Stimulated activated naive CD8-positive, alpha-beta T cell treated with anti-CD3 and anti-CD28 coated beads, Interleukin-15, Interleukin-2, amounts not matched to agents 100 U/mL and 50 U/mL, for 24 hours (primary cell): ENCODE results near the gene CCDC142.
"Not testable (repeated sequence)": the region's sequence is repeated elsewhere in the genome, so short reads cannot be mapped to it uniquely, and the experiment has no call there.

ENCODE experiments used
- ATAC-seq: fragments of 150-1000 bp; cut with Tn5 transposase; one replicate; pipeline ENCODE4 v1.10.0; 2021
- DNase-seq: peaks from one replicate; pipeline ENCODE4 v3.0.0; 2021

The CCDC142 gene

DNA sequence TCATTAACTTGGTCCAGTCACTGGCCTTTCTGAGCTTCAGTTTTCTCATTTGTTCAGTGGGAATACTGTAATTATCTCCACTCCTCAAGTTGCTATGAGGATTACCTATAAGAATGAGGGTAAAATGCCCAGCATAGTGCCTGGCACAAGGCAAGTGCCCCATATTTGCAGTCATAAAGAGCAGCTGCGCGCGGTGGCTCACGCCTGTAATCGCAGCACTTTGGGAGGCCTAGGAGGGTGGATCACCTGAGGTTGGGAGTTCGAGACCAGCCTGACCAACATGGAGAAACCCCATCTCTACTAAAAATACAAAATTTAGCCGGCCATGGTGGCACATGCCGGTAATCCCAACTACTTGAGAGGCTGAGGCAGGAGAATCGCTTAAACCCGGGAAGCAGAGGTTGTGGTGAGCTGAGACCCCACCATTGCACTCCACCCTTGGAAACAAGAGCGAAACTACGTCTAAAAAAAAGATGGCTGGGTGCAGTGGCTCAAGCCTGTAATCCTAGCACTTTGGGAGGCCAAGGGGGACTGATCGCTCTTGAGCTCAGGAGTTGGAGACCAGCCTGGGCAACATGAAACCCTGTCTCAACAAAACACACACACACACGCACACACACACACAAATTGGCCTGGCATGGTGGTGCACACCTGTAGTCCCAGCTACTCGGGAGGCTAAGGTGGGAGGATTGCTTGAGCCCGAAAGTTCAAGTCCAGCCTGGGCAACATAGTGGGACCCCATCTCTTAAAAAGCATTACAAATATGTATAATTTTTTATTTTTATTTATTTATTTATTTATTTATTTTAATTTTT is 40.1 kb downstream of the CCDC142 start:
- not testable (repeated sequence) for ATAC-seq, DNase-seq

- ATAC-seq (peak; percentile 4), DNase-seq (peak; percentile 57)
Measured at GRCh38 chr2:74441690-74442482, 40.9 kb downstream of the CCDC142 start, which contains the start of gene RTKN. TSS of gene RTKN (minus strand) at chr2:74441937. CDS start at chr2:74441816, 121 bp downstream.

- peak; percentile 29 for ATAC-seq
Measured at GRCh38 chr2:74441170-74441689, 41.6 kb downstream of the CCDC142 start.

GRCh38 chr2:74440378-74441169 is 42.2 kb downstream of the CCDC142 start:
- ATAC-seq = peak; percentile 87
- DNase-seq = peak; percentile 72

More at GRCh38 chr2:74441170-74441689, 41.6 kb downstream of the CCDC142 start:
- no peak for DNase-seq

DNA sequence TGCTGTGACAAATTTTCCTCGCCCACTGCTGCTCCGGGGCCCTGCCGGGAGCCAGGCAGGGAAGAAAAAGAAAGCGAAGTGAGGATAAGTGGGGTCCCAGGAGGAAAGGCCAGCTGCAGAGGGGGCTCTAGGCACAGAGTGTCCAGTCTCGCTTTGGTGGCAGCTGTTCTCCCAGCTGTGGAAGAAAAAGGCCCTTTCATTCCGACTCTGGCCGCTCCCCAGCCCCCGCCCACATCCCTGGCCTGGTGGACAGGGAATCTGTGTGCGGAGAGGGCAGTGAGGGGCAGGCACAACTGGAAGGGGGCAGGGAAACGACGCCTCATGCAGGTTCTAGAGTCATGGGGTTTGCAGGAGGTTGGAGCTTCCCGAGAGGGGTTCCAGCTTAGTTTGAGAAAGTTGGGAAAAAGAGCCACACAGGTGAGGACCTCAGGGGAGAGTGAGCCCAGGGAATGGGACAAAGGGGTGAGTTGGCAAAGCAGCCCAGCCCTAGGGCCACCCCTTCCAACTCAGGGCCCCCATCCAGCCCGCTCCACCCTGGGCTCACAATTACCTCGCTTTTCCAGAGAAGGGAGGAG is 42.9 kb downstream of the CCDC142 start:
- ATAC-seq = no peak

GRCh38 chr2:74439373-74439772 is 43.4 kb downstream of the CCDC142 start:
- ATAC-seq = no peak
- DNase-seq = no peak

More for the DNA sequence above, 42.9 kb downstream of the CCDC142 start:
- no peak for DNase-seq

DNA sequence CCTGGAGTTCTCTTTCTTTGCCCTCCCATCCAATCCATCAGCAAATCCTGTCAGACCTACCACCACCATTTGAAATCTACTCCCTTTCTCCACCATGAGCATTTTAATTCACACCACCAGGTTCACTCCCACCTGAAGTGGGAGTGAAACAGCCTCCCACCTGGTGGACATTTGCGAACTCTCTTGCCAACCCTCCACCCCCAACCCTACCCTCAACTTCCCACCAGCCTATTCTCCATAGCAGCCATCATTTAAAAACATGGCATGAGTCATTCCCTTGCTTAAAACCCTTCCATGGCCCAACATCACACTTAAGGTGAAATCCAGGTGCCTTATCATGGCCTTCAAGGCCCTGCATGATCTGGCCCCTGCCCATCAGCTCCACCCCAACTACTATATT is 44.5 kb downstream of the CCDC142 start:
- ATAC-seq = no peak
- DNase-seq = no peak

- DNase-seq = no peak
Measured at GRCh38 chr2:74436848-74437695, 45.7 kb downstream of the CCDC142 start.

DNA sequence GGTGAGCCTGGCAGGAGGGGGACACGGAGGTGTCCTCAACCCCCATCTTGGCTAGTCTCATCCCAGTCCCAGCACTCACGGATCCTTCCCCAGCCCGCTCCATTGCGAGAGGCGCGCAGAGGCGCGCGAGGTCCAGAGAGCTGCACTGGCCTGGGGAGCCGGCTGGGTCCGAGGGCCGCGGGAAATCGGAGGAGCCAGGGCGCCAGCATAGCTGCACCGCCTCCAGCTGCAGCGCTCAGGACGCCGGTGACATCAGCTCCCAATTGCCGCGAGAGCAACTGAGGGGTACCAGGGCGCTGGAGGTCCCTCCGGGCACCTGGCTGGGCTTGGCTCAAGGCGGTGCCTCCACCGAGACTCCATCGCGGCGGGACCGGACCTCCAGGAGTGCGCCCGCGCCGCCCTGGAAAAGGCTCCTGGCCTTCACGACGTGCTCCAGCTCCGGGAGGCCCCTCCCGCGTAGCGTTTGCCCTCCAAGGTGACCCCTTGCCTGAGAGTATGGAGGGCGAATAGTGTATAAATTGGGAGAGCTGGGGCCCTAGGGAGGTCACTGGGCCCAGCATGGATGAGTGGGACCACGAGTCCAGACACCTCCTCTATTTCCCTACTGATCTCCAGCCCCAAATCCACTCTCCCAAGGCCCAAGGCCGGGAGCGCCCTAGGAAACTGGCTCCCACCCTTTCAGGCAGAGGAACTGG is 46.5 kb downstream of the CCDC142 start:
- ATAC-seq (no peak), DNase-seq (no peak)

More at GRCh38 chr2:74436848-74437695, 45.7 kb downstream of the CCDC142 start:
- no peak for ATAC-seq

DNA sequence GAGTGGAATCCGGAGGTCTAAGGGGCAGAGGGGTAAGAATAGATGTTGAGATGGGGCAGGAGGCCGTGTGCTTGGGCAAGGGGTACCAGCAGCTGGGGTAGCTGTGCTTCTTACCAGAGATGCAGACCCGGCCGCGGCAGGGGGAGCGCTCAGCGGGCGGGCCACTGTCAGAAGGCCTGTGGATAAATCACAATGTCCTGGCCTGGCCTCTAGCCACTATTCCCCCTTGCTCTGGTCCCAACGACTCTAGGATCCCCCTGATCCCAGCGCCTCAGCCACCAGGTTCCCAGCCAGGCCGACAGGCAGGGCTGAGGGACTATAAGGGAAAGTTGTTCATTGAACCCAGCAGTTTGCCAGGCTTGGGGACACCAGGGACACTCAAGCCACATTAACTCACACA is 52.3 kb downstream of the CCDC142 start:
- ATAC-seq = no peak
- no peak for DNase-seq

GRCh38 chr2:74429487-74430451 is 53.0 kb downstream of the CCDC142 start:
- ATAC-seq = no peak
- no peak for DNase-seq

DNA sequence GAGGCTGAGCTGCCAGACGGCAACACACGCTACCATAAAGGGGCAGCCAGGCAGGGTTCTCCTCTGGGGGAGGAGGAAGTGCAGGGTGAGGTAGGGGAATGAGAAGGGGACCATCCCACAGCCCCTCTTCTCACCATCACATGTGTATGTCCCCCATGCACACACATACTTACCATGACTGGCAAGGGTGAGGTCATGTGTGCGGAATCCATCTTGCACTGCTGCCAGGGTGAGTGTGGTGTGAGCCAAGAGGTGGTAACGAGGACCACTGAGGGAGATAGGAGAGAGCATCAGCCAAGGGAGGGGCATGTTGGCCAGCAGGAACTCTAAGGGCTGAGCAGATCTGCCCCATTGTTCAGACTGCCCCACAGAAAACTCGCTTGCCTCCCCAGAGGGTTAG is 54.1 kb downstream of the CCDC142 start:
- no peak for DNase-seq
- no peak for ATAC-seq

GRCh38 chr2:74427551-74427950 is 55.2 kb downstream of the CCDC142 start:
- DNase-seq (no peak), ATAC-seq (no peak)

GRCh38 chr2:74426181-74426758 is 56.5 kb downstream of the CCDC142 start:
- DNase-seq (no peak), ATAC-seq (no peak)

GRCh38 chr2:74425523-74425922 is 57.3 kb downstream of the CCDC142 start:
- ATAC-seq (no peak), DNase-seq (no peak)

- ATAC-seq (no peak), DNase-seq (no peak)
Measured at GRCh38 chr2:74424995-74425406, 57.8 kb downstream of the CCDC142 start.

DNA sequence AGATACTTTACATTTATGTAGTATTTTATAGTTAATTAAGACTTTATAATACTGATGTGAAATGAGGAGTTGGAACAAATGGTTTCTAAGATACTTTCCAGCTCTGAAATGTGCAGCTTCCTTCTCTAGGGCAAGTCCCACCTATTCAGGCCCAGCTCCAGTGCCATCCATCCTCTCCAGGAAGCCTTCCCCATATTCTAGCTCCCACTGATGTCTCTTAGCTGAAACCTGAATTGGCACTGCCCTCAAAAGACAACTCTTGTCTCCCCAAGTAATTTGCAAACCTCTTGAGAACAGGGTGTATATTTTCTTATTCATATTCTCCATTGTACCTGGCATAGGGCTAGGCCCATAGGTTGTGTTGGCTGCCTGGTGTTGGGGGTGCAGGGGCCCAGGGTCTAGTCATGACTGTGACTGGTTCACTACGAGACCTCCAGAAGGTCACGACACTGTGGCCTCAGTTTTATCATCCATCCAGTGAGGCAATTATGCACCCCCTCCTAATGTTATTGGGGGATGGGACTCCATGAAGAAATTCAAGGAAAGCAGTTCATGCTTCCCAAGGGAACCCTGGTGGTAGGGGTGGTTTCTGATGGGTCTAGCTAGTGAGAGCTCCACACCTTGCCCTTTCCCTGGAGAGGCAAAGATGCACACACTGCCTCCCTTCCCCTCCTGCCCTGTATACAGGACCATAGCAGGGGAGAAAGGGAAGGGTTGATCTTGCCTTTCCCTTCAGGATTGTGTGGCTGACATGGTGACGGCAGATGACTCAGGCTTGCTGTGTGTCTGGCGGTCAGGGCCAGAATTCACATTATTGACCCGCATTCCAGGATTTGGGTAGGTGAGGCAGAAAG is 58.4 kb downstream of the CCDC142 start:
- DNase-seq (no peak), ATAC-seq (no peak)
